ENCODE measurements around the gene SPAG9. TPM values are rescaled to one million over a fixed set of nuclear protein-coding genes. Genes with fewer than 3 reads are reported as not detected.

Gene SPAG9
- total and polyA plus RNA-seq, 2 of the 8 experiments (the other 6 are each of a cell fraction or from before 2014, with no cell fraction given), result 9.8 to 63.8 TPM

GRCh38 chr17:50966163-50966666 lies 154.5 kb downstream of the SPAG9 start:
- DNase-seq (ENCODE audit: low read depth in 1 of 2, low spot score in 2 of 2) (no peak), FAIRE-seq (no peak)
- H2AFZ ChIP-seq (ENCODE audit: low read length), result no peak overlapping the region
- H3K79me2 ChIP-seq (ENCODE audit: control insufficient read depth in 1 of 2, insufficient read depth in 2 of 2, low read length in 2 of 2), result no peaks in the 10 kb centered on the region
- CTCF ChIA-PET (ENCODE audit: partially characterized antibody), result interaction anchor here (1.1 to 4.9 kb wide), 5 partner anchors 9 to 183 kb away, joined by 3 to 17 read pairs (median 3); no protein-coding TSS in a partner anchor
- no peak overlapping the region for H4K8ac ChIP-seq (ENCODE audit: extremely low read depth, insufficient read depth, low read length)
- no peaks in the 10 kb centered on the region for H3K9me3 ChIP-seq (ENCODE audit: insufficient read depth in 2 of 2, low read depth in 1 of 2, low read length in 1 of 2)
- no peak overlapping the region for H4K5ac ChIP-seq (ENCODE audit: insufficient read length, low read depth, low read length)
- no peak overlapping the region for H3K4me3 ChIP-seq (ENCODE audit: extremely low read depth in 1 of 4, insufficient read depth in 2 of 4, low read depth in 3 of 4, low read length in 4 of 4)
- no peak overlapping the region for H2AK5ac ChIP-seq (ENCODE audit: low read depth, low read length)
- H4K91ac ChIP-seq (replicated peaks; ENCODE audit: insufficient read length, low read length), result no peak overlapping the region
- peaks cover 0 to 26% (median 6%) of the 10 kb centered on the region in 4 experiments; a peak in 5 of 8 replicates for H3K36me3 ChIP-seq (ENCODE audit: control insufficient read depth in 2 of 4, insufficient read depth in 4 of 4, low read length in 3 of 4)
- TF ChIP-seq SIRT6 (IDR thresholded peaks at IDR 0.05; ENCODE audit: low read length) (no peak), MAX (IDR thresholded peaks at IDR 0.05) (no peak), NANOG (IDR thresholded peaks at IDR 0.05; ENCODE audit: insufficient read depth, low read depth, low read length, poor library complexity, severe bottlenecking) (no peak), JUND (IDR thresholded peaks at IDR 0.05; ENCODE audit: low read length) (no peak), TBP (IDR thresholded peaks at IDR 0.05; ENCODE audit: low read depth, low read length) (no peak), SP2 (IDR thresholded peaks at IDR 0.05; ENCODE audit: low read length) (no peak), RFX5 (IDR thresholded peaks at IDR 0.05; ENCODE audit: borderline replicate concordance, low read depth, low read length) (no peak), RAD21 (IDR thresholded peaks at IDR 0.05 in 1 of 2, conservative IDR thresholded peaks at IDR 0.05 in 1 of 2; ENCODE audit: low read depth in 2 of 2, low read length in 2 of 2) (no peak), CEBPB (IDR thresholded peaks at IDR 0.05; ENCODE audit: low read depth, low read length) (no peak)
- H3K4me2 ChIP-seq (ENCODE audit: insufficient read depth in 1 of 2, low read depth in 2 of 2, low read length in 2 of 2), result no peak overlapping the region
- H2BK20ac ChIP-seq (ENCODE audit: low read length), result no peak overlapping the region
- no peak overlapping the region for H3K56ac ChIP-seq (replicated peaks; ENCODE audit: insufficient read length, low read depth, low read length)
- no peak overlapping the region for H2BK5ac ChIP-seq (ENCODE audit: low read depth, low read length)
- H2BK15ac ChIP-seq (ENCODE audit: low read length), result no peak overlapping the region
- H3K4me1 ChIP-seq (replicated peaks in 1 of 4; ENCODE audit: control insufficient read depth in 3 of 4, insufficient read depth in 4 of 4, low read length in 3 of 4), result no peaks in the 10 kb centered on the region
- no peak overlapping the region for H3K23ac ChIP-seq (ENCODE audit: insufficient read length)
- H3K79me1 ChIP-seq (ENCODE audit: low read depth, low read length), result no peaks in the 10 kb centered on the region
- 89% methylated on average over 3 of the region's 3 CpGs; no CpG with 5 or more reads in 1 of the 2 experiments for WGBS, 2 experiments (ENCODE audit: extremely low coverage in 1 of 2, insufficient coverage in 1 of 2, insufficient read length in 1 of 2, insufficient replicate concordance in 2 of 2, low coverage in 1 of 2, low lambda C conversion rate in 2 of 2, missing lambda C conversion rate in 1 of 2)
- H3K14ac ChIP-seq (ENCODE audit: insufficient read length), result no peak overlapping the region
- H3K27ac ChIP-seq (ENCODE audit: low read depth, low read length), result no peak overlapping the region
- no peaks in the 10 kb centered on the region for H3K27me3 ChIP-seq (replicated peaks in 1 of 4; ENCODE audit: control insufficient read depth in 3 of 4, extremely low read depth in 1 of 4, insufficient read depth in 3 of 4, low read length in 3 of 4)
- POLR2A ChIA-PET (ENCODE audit: partially characterized antibody), result no interaction called here
- no peak overlapping the region for H3K9ac ChIP-seq (replicated peaks in 1 of 4; ENCODE audit: extremely low read depth in 1 of 4, low read depth in 3 of 4, low read length in 3 of 4)
- no peak overlapping the region for H3K18ac ChIP-seq (ENCODE audit: extremely low read depth, low read length)
- H2BK120ac ChIP-seq (replicated peaks; ENCODE audit: low read depth, low read length), result no peak overlapping the region
- no peaks in the 10 kb centered on the region for H3K23me2 ChIP-seq (ENCODE audit: low read depth, low read length)
- H2BK12ac ChIP-seq (ENCODE audit: low read depth, low read length), result no peak overlapping the region
- no peak overlapping the region for H3K4ac ChIP-seq (replicated peaks; ENCODE audit: insufficient read length, low read depth, low read length)
- H4K20me1 ChIP-seq (replicated peaks in 1 of 2; ENCODE audit: control insufficient read depth in 1 of 2, insufficient read depth in 2 of 2, low read length in 2 of 2), result peaks cover 0 to 2% of the 10 kb centered on the region in 2 experiments

All from H1 (cell line).